Measurements from ENCODE around the gene GOLT1B.

- no peak for TF ChIP-seq POLR2A (IDR thresholded peaks at IDR 0.05)
- TF ChIP-seq CTCF (IDR thresholded peaks at IDR 0.05) = no peak
- no peak for TF ChIP-seq POLR2AphosphoS5 (IDR thresholded peaks at IDR 0.05)
These were observed 18.1 kb upstream of the GOLT1B start for GRCh38 chr12:21483531-21483930.

All from prostate gland (tissue), 2 donors.